Transverse colon (tissue), 4 donors: ENCODE measurements around the gene MAK.

Source experiments
- POLR2AphosphoS5 ChIP-seq, 3 donors: sonication (generic); formaldehyde crosslinking; IDR thresholded peaks; one replicate each; pipeline ENCODE4 v1.6.1; 2016; ENCODE audit warnings: antibody characterized with exemption in 3 of 3
- TF ChIP-seq, protein P1 (sequence below), 5 experiments: fragments of 200-600 bp in 3 of 5; fragments of 450-650 bp in 2 of 5; sonication (generic) in 3 of 5; IDR thresholded peaks; 1 replicate in 2 of 5; 2 replicates in 3 of 5; pipeline ENCODE4 v1.5.1; 2016 to 2017; ENCODE audit warnings: antibody characterized with exemption in 5 of 5, inconsistent platforms in 3 of 5, mild to moderate bottlenecking in 2 of 5, moderate library complexity in 1 of 5

DNA sequence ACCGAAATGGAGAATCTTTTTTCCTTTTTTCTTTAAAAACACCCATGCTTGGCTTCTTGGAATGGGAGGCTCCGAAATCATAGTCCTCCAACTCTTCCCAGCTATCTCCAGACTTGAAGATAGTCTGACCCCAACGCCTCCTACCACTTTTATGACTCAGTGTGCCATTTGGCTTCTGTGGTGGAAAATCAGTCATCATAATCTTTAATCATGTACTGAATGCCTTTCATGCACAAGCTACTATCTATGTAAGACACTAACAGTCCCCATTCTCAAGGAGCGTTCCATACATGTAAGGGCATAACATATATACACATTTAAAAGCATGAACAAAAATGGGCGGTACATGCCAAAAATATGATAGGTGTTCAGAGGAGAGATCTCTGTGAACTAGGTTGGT, 46.7 kb downstream of the MAK start:
- TF ChIP-seq, protein P1, sequence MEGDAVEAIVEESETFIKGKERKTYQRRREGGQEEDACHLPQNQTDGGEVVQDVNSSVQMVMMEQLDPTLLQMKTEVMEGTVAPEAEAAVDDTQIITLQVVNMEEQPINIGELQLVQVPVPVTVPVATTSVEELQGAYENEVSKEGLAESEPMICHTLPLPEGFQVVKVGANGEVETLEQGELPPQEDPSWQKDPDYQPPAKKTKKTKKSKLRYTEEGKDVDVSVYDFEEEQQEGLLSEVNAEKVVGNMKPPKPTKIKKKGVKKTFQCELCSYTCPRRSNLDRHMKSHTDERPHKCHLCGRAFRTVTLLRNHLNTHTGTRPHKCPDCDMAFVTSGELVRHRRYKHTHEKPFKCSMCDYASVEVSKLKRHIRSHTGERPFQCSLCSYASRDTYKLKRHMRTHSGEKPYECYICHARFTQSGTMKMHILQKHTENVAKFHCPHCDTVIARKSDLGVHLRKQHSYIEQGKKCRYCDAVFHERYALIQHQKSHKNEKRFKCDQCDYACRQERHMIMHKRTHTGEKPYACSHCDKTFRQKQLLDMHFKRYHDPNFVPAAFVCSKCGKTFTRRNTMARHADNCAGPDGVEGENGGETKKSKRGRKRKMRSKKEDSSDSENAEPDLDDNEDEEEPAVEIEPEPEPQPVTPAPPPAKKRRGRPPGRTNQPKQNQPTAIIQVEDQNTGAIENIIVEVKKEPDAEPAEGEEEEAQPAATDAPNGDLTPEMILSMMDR (IDR thresholded peaks at IDR 0.05) = no peak
- no peak for TF ChIP-seq POLR2AphosphoS5 (IDR thresholded peaks at IDR 0.05)
